ENCODE results near the gene TM6SF1. TPM values are rescaled to one million over a fixed set of nuclear protein-coding genes. Genes with fewer than 3 reads are reported as not detected.

Gene TM6SF1
- total RNA-seq, 1 donor from 2014 or later, result 6.3 TPM

- H3K36me3 ChIP-seq, result peaks cover 0 to under 1% of the 10 kb centered on the region in 2 donors
- no peak for DNase-seq (ENCODE audit: low spot score in 2 of 2)
- H3K4me1 ChIP-seq, result peaks cover 0 to 7% of the 10 kb centered on the region in 2 donors
- H3K4me3 ChIP-seq, result no peak overlapping the region
- H3K27ac ChIP-seq, result no peak overlapping the region
- H3K9me3 ChIP-seq, result no peaks in the 10 kb centered on the region
- TF ChIP-seq, protein P1, sequence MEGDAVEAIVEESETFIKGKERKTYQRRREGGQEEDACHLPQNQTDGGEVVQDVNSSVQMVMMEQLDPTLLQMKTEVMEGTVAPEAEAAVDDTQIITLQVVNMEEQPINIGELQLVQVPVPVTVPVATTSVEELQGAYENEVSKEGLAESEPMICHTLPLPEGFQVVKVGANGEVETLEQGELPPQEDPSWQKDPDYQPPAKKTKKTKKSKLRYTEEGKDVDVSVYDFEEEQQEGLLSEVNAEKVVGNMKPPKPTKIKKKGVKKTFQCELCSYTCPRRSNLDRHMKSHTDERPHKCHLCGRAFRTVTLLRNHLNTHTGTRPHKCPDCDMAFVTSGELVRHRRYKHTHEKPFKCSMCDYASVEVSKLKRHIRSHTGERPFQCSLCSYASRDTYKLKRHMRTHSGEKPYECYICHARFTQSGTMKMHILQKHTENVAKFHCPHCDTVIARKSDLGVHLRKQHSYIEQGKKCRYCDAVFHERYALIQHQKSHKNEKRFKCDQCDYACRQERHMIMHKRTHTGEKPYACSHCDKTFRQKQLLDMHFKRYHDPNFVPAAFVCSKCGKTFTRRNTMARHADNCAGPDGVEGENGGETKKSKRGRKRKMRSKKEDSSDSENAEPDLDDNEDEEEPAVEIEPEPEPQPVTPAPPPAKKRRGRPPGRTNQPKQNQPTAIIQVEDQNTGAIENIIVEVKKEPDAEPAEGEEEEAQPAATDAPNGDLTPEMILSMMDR (IDR thresholded peaks at IDR 0.05), result no peak
- intact Hi-C loops (cut with DNase I), result no loop called here
- no peaks in the 10 kb centered on the region for H3K27me3 ChIP-seq
These were observed 2.1 kb downstream of the TM6SF1 start for GRCh38 chr15:83109532-83109931.

DNA sequence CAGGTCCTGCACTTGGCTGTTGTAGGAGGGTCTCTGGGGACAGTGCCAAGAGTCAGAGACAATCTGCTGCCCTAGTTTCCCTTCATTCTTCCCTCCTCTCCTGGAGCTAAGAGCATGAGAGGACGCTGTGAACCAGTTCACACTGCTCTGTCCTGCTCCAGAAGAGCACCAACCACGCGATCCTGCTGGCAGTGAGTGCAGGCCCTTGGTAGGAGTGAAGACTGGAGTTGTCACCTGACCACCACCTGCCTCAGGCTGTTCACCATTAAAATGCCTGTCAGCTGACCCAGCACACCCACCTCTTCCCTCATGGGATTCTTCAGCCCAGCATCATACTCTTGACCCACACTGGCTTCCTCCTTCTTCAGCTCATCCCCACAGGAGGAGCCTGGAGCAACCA, 2.9 kb downstream of the TM6SF1 start:
- Histone ChIP-seq H3K4me3 (no peak overlapping the region), H3K4me1 (peaks cover 0 to 7% of the 10 kb centered on the region in 2 donors), H3K36me3 (peaks cover 0 to 5% of the 10 kb centered on the region in 2 donors), H3K27me3 (no peaks in the 10 kb centered on the region), H3K9me3 (no peaks in the 10 kb centered on the region), H3K27ac (no peak overlapping the region)
- TF ChIP-seq, protein P1 (IDR thresholded peaks at IDR 0.05), result no peak
- DNase-seq (ENCODE audit: low spot score in 2 of 2), result no peak
- intact Hi-C loops (cut with DNase I), result no loop called here

DNA sequence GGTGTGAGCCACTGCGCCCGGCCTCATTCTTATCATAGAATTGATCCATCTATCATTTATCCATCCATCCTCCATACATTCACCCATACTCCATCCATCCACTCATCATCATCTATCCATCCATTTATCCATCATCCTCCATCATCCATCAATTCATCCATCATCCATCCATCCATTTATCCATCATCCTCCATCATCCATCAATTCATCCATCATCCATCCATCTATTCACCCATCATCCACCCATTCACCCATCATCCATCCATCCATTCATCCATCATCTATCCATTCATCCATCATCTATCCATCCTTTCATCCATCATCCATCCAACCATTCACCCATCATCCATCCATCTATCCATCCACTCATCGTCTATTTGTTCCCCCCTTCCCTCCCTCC, 3.7 kb downstream of the TM6SF1 start:
- Histone ChIP-seq H3K4me1 (peaks cover 0 to 7% of the 10 kb centered on the region in 2 donors), H3K4me3 (no peak overlapping the region), H3K27ac (no peak overlapping the region), H3K36me3 (peaks cover 0 to 5% of the 10 kb centered on the region in 2 donors), H3K9me3 (no peaks in the 10 kb centered on the region), H3K27me3 (no peaks in the 10 kb centered on the region)
- TF ChIP-seq, protein P1 (IDR thresholded peaks at IDR 0.05), result no peak
- no peak for DNase-seq (ENCODE audit: low spot score in 2 of 2)
- intact Hi-C loops (cut with DNase I), result no loop called here

- no peak for DNase-seq (ENCODE audit: low spot score in 2 of 2)
- TF ChIP-seq, protein P1 (IDR thresholded peaks at IDR 0.05), result no peak
- H3K4me1 ChIP-seq, result peaks cover 0 to 7% of the 10 kb centered on the region in 2 donors
- peak overlapping the region in 1 of 2 donors; percentile 1 for H3K27ac ChIP-seq
- no peaks in the 10 kb centered on the region for H3K27me3 ChIP-seq
- no peak overlapping the region for H3K4me3 ChIP-seq
- H3K36me3 ChIP-seq, result peaks cover 0 to 5% of the 10 kb centered on the region in 2 donors
- intact Hi-C loops (cut with DNase I), result no loop called here
- no peaks in the 10 kb centered on the region for H3K9me3 ChIP-seq
These were observed 4.9 kb downstream of the TM6SF1 start for GRCh38 chr15:83112233-83112955.

DNA sequence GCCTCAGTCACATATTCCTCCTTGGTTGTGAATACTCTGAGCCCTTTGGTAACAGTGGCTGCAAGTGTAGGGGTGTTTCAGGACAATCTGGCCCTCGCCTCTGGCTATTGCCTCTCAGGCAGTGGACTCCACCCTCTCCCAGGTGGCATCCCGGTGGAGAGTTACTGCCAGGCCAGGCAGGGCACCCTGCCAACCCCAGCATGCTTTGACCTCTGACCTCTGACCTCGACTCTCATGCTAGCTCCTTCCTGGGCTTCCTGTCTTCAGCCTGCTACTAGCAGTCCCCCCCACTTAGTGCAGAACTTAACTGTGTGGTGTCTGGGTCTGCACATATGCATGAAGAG, 5.5 kb downstream of the TM6SF1 start:
- Histone ChIP-seq H3K27me3 (no peaks in the 10 kb centered on the region), H3K9me3 (no peaks in the 10 kb centered on the region), H3K4me1 (peaks cover 0 to 3% of the 10 kb centered on the region in 2 donors), H3K36me3 (peaks cover 0 to 5% of the 10 kb centered on the region in 2 donors), H3K27ac (peak overlapping the region in 1 of 2 donors; percentile 1), H3K4me3 (no peak overlapping the region)
- intact Hi-C loops (cut with DNase I), result no loop called here
- TF ChIP-seq, protein P1 (IDR thresholded peaks at IDR 0.05), result no peak
- DNase-seq (ENCODE audit: low spot score in 2 of 2), result no peak

Data from ascending aorta (tissue), 2 donors.